Measurements from ENCODE around the gene SLC38A6.

Gene SLC38A6

GRCh38 chr14:60946773-60947172, 34.3 kb upstream of the SLC38A6 start:
- no peak for TF ChIP-seq CTCF (IDR thresholded peaks at IDR 0.05; ENCODE audit: insufficient read depth, low read depth, low read length, missing control alignments)
- H3K4me3 ChIP-seq (ENCODE audit: low read depth, low read length) = no peak overlapping the region
- DNase-seq (ENCODE audit: low read depth) = no peak

GRCh38 chr14:60951776-60952435, 29.1 kb upstream of the SLC38A6 start:
- TF ChIP-seq CTCF (IDR thresholded peaks at IDR 0.05; ENCODE audit: insufficient read depth, low read depth, low read length, missing control alignments) = no peak
- no peak for DNase-seq (ENCODE audit: low read depth)
- no peak overlapping the region for H3K4me3 ChIP-seq (ENCODE audit: low read depth, low read length)

- TF ChIP-seq CTCF (IDR thresholded peaks at IDR 0.05; ENCODE audit: insufficient read depth, low read depth, low read length, missing control alignments) = no peak
- no peak for DNase-seq (ENCODE audit: low read depth)
- no peak overlapping the region for H3K4me3 ChIP-seq (ENCODE audit: low read depth, low read length)
Measured at GRCh38 chr14:60956202-60956601, 24.8 kb upstream of the SLC38A6 start.

GRCh38 chr14:60956632-60957031, 24.4 kb upstream of the SLC38A6 start:
- no peak overlapping the region for H3K4me3 ChIP-seq (ENCODE audit: low read depth, low read length)
- no peak for TF ChIP-seq CTCF (IDR thresholded peaks at IDR 0.05; ENCODE audit: insufficient read depth, low read depth, low read length, missing control alignments)
- no peak for DNase-seq (ENCODE audit: low read depth)

GRCh38 chr14:60958146-60958545, 22.9 kb upstream of the SLC38A6 start:
- no peak for DNase-seq (ENCODE audit: low read depth)
- no peak overlapping the region for H3K4me3 ChIP-seq (ENCODE audit: low read depth, low read length)
- no peak for TF ChIP-seq CTCF (IDR thresholded peaks at IDR 0.05; ENCODE audit: insufficient read depth, low read depth, low read length, missing control alignments)

GRCh38 chr14:60963761-60964160, 17.3 kb upstream of the SLC38A6 start:
- no peak for DNase-seq (ENCODE audit: low read depth)
- TF ChIP-seq CTCF (IDR thresholded peaks at IDR 0.05; ENCODE audit: insufficient read depth, low read depth, low read length, missing control alignments) = no peak
- no peak overlapping the region for H3K4me3 ChIP-seq (ENCODE audit: low read depth, low read length)

GRCh38 chr14:60964904-60965303, 16.1 kb upstream of the SLC38A6 start:
- no peak for TF ChIP-seq CTCF (IDR thresholded peaks at IDR 0.05; ENCODE audit: insufficient read depth, low read depth, low read length, missing control alignments)
- no peak for DNase-seq (ENCODE audit: low read depth)
- H3K4me3 ChIP-seq (ENCODE audit: low read depth, low read length) = no peak overlapping the region

Measured in GM12865 (cell line).